ENCODE results near the gene NKIRAS1. TPM values are rescaled to one million over a fixed set of nuclear protein-coding genes. Genes with fewer than 3 reads are reported as not detected.
A peak's percentile ranks its signal among the peaks of the same experiment; 100 is the strongest.

NKIRAS1 gene
- total RNA-seq, 4 donors from 2014 or later: 17.5 to 22.2 (median 19.7) TPM

- H3K4me1 ChIP-seq: no peaks in the 10 kb centered on the region
- TF ChIP-seq POLR2A (IDR thresholded peaks at IDR 0.05) (no peak), CTCF (IDR thresholded peaks at IDR 0.05) (no peak)
- DNase-seq: no peak
- H3K36me3 ChIP-seq: no peaks in the 10 kb centered on the region
- no peak overlapping the region for H3K4me3 ChIP-seq (replicated peaks in 1 of 3)
- H3K9me3 ChIP-seq: no peaks in the 10 kb centered on the region
- no peaks in the 10 kb centered on the region for H3K27me3 ChIP-seq
- intact Hi-C loops (cut with DNase I): no loop called here
- H3K27ac ChIP-seq: no peak overlapping the region
- 66 to 85% methylated on average over 4 of the region's 4 CpGs for WGBS, 2 donors
Measured at GRCh38 chr3:23934253-23934652, 17.5 kb upstream of the NKIRAS1 start.

- peaks cover 0 to 3% of the 10 kb centered on the region in 2 donors for H3K4me1 ChIP-seq
- no peak overlapping the region for H3K4me3 ChIP-seq (replicated peaks in 1 of 3)
- no peaks in the 10 kb centered on the region for H3K27me3 ChIP-seq
- H3K36me3 ChIP-seq: no peaks in the 10 kb centered on the region
- H3K9me3 ChIP-seq: no peaks in the 10 kb centered on the region
- 88 to 94% methylated on average over 4 of the region's 4 CpGs for WGBS, 2 donors
- no peak for TF ChIP-seq POLR2A (IDR thresholded peaks at IDR 0.05)
- TF ChIP-seq CTCF (IDR thresholded peaks at IDR 0.05): no peak
- intact Hi-C loops (cut with DNase I): no loop called here
- no peak for DNase-seq
- H3K27ac ChIP-seq: no peak overlapping the region
Measured at GRCh38 chr3:23932571-23932970, 15.8 kb upstream of the NKIRAS1 start.

GRCh38 chr3:23931597-23931996 is 14.8 kb upstream of the NKIRAS1 start:
- no peaks in the 10 kb centered on the region for H3K36me3 ChIP-seq
- no peak overlapping the region for H3K27ac ChIP-seq
- H3K27me3 ChIP-seq: no peaks in the 10 kb centered on the region
- peaks cover 0 to 3% of the 10 kb centered on the region in 2 donors for H3K4me1 ChIP-seq
- no peak for DNase-seq
- H3K9me3 ChIP-seq: no peaks in the 10 kb centered on the region
- no peak overlapping the region for H3K4me3 ChIP-seq (replicated peaks in 1 of 3)
- TF ChIP-seq CTCF (IDR thresholded peaks at IDR 0.05) (no peak), POLR2A (IDR thresholded peaks at IDR 0.05) (no peak)
- 86% methylated on average over 3 of the region's 3 CpGs for WGBS, 2 donors
- intact Hi-C loops (cut with DNase I): no loop called here

GRCh38 chr3:23928524-23928923 is 11.7 kb upstream of the NKIRAS1 start:
- H3K36me3 ChIP-seq: no peaks in the 10 kb centered on the region
- peak; percentile 74 to 75 for DNase-seq
- intact Hi-C loops (cut with DNase I): no loop called here
- H3K9me3 ChIP-seq: no peaks in the 10 kb centered on the region
- peak overlapping the region in 2 of 3 donors; percentile 33 to 38 for H3K27ac ChIP-seq
- H3K27me3 ChIP-seq: no peaks in the 10 kb centered on the region
- WGBS, 2 donors: 28 to 29% methylated on average over 8 of the region's 8 CpGs
- TF ChIP-seq POLR2A (IDR thresholded peaks at IDR 0.05) (no peak), CTCF (IDR thresholded peaks at IDR 0.05) (no peak)
- no peak overlapping the region for H3K4me3 ChIP-seq (replicated peaks in 1 of 3)
- H3K4me1 ChIP-seq: peaks cover 3 to 7% of the 10 kb centered on the region in 2 donors

- no peak for TF ChIP-seq POLR2A (IDR thresholded peaks at IDR 0.05)
- TF ChIP-seq CTCF (IDR thresholded peaks at IDR 0.05): no peak
- Histone ChIP-seq H3K4me3 (replicated peaks in 1 of 3) (no peak overlapping the region), H3K9me3 (no peaks in the 10 kb centered on the region), H3K27ac (no peak overlapping the region), H3K4me1 (peaks cover 6 to 7% of the 10 kb centered on the region in 2 donors), H3K36me3 (no peaks in the 10 kb centered on the region), H3K27me3 (no peaks in the 10 kb centered on the region)
- intact Hi-C loops (cut with DNase I): no loop called here
- no peak for DNase-seq
- 85 to 91% methylated on average over 3 of the region's 3 CpGs for WGBS, 2 donors
Measured at GRCh38 chr3:23926736-23927135, 9.9 kb upstream of the NKIRAS1 start.

Data from thyroid gland (tissue), 4 donors.